GM10248 (cell line): ENCODE data around the gene ALOX15B.
A peak's percentile ranks its signal among the peaks of the same experiment; 100 is the strongest.

Experiments used
- CTCF ChIA-PET: fragments of 300-600 bp; sonication (Branson Sonifier 250); formaldehyde crosslinking; extraction: SDS; loops from one replicate; lab custom pipeline; 2021; ENCODE audit warnings: antibody characterized with exemption; lab: Yijun Ruan, JAX
- POLR2A ChIA-PET: fragments of 350-650 bp; sonication (Branson Sonifier 250); formaldehyde crosslinking; extraction: SDS; loops from one replicate; lab custom pipeline; 2020; ENCODE audit warnings: antibody characterized with exemption; lab: Yijun Ruan, JAX
- DNase-seq: peaks from one replicate; pipeline ENCODE4 v3.0.0; 2012; ENCODE audit errors: extremely low spot score
- CTCF ChIP-seq: IDR thresholded peaks from 2 replicates; pipeline ENCODE4 v1.5.1; 2012; ENCODE audit warnings: mild to moderate bottlenecking, low read depth; ENCODE audit errors: extremely low read depth, missing control alignments, control extremely low read depth

ALOX15B gene

DNA sequence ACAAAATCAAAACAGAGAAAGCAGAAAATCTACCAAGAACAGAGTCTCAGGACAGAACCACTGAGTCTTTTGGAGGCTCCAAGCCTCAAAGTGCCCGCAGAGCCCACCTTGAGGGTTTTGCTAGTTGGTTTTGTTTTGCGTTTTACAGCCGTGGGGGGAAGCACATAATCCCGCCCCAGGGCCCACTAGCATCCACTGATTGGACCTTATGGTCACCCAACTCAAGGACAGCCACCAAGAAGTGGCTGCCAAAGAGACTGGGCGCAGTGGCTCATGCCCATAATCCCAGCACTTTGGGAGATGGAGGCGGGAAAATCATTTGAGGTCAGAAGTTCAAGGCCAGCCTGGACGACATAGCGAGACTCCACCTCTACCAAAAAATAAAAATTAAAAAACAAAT lies 9.9 kb downstream of the ALOX15B start:
- no peak for TF ChIP-seq CTCF
- CTCF ChIA-PET: interaction anchor here (1.2 to 1.4 kb wide), 2 partner anchors 7 to 9 kb away, joined by 3 read pairs; no protein-coding TSS in a partner anchor
- POLR2A ChIA-PET: no interaction called here
- DNase-seq: no peak

GRCh38 chr17:8051831-8052230 lies 13.0 kb downstream of the ALOX15B start:
- CTCF ChIA-PET: interaction anchor here (0.7 to 1.5 kb wide), 3 partner anchors 9 to 63 kb away, joined by 3 read pairs; no protein-coding TSS in a partner anchor
- no peak for TF ChIP-seq CTCF
- no peak for DNase-seq
- POLR2A ChIA-PET: no interaction called here

DNA sequence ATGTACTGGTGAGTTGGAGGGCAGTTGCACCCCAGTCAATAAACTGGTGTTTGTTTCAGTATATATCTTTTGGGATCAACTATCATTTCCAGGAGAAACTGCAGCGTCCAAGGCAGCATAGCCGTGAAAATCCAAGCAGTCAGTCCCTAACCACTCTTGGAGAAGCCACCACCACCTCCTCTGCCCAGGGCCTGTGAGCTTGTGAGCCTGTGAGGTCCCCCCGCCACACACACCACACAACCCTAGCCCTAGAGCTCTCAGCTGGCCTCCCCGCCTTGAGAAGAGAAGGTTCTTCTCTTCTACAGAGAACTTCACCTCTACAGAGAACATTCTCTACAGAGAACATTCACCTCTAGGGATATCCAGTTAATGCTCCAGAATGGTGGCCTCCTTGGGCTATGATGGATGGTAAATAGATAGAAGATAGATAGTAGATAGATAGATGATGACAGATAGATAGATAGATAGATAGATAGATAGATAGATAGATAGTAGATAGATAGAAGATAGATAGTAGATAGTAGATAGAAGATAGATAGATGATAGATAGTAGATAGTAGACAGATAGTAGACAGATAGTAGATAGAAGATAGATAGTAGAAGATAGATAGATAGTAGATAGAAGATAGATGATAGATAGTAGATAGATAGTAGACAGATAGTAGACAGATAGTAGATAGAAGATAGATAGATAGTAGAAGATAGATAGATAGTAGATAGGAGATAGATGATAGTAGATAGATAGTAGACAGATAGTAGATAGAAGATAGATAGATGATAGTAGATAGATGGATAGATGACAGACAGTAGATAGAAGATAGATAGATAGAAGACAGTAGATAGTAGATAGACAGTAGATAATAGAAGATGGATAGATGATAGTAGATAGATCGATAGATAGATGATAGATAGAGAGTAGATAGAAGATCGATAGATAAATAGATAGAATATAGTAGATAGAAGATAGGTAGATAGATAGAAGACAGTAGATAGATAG lies 13.7 kb downstream of the ALOX15B start:
- ChIA-PET CTCF (interaction anchor here (0.7 to 1.6 kb wide), 4 partner anchors 8 to 64 kb away, joined by 3 to 4 read pairs (median 3); no protein-coding TSS in a partner anchor), POLR2A (no interaction called here)
- TF ChIP-seq CTCF: no peak
- DNase-seq: no peak

DNA sequence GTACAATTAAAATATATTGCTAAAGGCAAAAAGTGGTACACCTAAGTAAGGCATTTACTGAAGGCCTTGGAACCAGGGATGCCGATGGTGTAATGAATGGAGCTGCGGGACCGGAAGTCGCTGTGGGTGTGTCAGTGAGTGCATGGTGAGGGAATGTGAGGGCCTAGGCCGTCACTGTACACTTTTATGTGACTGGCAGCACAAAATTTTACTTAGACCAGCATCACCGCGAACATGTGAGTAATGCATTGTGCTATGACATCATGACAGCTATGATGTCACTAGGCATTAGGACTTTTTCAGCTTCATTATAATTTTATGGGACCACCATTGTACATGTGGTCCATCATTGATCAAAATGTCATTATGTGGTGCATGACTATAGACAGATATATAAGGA lies 14.7 kb downstream of the ALOX15B start:
- ChIA-PET POLR2A (no interaction called here), CTCF (interaction anchor here (0.9 to 1.6 kb wide), 2 partner anchors 17 to 121 kb away, joined by 3 to 4 read pairs; no protein-coding TSS in a partner anchor)
- no peak for DNase-seq
- TF ChIP-seq CTCF: no peak

DNA sequence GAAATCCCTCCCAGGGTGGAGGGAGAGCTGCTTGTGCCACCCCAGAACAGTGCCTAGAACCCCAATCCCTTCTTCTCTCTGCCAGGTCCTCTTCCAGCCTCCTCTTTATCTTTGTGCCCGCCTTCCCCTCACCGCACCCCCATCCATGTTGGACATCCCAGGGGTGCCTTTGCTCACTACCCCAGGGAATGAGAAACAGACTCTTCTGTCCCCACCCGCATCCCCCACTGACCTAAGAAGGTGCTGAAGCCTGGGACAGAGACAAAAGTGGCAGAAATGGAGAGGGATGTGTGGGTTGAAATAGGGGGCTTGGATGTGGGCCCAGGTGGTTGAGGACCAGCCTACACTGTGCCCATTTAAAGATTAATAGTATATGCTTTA lies 17.0 kb downstream of the ALOX15B start:
- POLR2A ChIA-PET: no interaction called here
- TF ChIP-seq CTCF: no peak
- no peak for DNase-seq
- CTCF ChIA-PET: interaction anchor here (1.0 to 11.4 kb wide), 23 partner anchors 10 to 368 kb away, joined by 3 to 299 read pairs (median 13); partner anchors contain the start of genes ALOX12B, ALOXE3, GUCY2D and RNF227

DNA sequence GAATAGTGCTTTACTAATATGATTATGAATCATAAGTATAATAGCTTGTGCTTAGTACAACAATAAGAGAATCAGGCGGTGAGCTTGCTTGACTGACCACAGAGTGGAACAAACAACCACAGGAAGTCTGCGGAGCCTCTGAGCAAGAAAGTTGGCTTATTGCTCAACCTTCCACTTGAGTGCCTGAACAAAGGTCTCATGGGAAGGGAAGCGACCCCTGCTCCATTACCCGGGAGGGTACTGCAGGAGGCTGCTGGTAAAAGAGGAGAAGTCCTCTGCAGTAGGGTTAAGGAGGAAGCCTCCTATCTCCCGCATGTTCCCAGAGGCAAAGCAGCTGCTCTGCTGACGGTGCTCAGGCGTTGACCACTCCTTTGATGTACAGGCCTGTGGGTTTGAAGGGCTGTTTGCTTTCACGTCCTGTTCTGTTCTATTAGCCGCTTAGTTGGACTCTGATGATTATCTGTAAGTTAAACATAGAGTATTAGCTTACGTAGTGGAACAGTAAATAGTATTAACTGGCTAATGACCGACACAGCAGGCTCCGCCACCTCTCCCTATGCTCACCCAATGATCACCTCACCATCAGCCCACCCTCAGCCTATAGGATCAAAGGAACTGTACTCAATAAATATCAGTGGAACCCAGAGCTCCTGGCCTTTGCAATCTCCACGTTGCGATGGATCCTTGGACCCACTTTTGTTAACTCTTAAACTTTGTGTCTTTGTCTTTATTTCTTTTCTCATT lies 17.5 kb downstream of the ALOX15B start:
- ChIA-PET POLR2A (no interaction called here), CTCF (interaction anchor here (1.0 to 11.4 kb wide), 31 partner anchors 8 to 368 kb away, joined by 3 to 299 read pairs (median 8); partner anchors contain the start of genes ALOX12B, ALOXE3, GUCY2D and RNF227)
- no peak for TF ChIP-seq CTCF
- DNase-seq: peak; percentile 60
